ENCODE measurements around the gene LRMDA.

GRCh38 chr10:75887369-75887768, 455.9 kb downstream of the LRMDA start:
- TF ChIP-seq, protein P1, sequence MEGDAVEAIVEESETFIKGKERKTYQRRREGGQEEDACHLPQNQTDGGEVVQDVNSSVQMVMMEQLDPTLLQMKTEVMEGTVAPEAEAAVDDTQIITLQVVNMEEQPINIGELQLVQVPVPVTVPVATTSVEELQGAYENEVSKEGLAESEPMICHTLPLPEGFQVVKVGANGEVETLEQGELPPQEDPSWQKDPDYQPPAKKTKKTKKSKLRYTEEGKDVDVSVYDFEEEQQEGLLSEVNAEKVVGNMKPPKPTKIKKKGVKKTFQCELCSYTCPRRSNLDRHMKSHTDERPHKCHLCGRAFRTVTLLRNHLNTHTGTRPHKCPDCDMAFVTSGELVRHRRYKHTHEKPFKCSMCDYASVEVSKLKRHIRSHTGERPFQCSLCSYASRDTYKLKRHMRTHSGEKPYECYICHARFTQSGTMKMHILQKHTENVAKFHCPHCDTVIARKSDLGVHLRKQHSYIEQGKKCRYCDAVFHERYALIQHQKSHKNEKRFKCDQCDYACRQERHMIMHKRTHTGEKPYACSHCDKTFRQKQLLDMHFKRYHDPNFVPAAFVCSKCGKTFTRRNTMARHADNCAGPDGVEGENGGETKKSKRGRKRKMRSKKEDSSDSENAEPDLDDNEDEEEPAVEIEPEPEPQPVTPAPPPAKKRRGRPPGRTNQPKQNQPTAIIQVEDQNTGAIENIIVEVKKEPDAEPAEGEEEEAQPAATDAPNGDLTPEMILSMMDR (IDR thresholded peaks at IDR 0.05): no peak
- no peak for TF ChIP-seq POLR2A (IDR thresholded peaks at IDR 0.05)

All from body of pancreas (tissue), 4 donors.